GM18502 (cell line): ENCODE measurements around the gene HIP1.
"Not testable (repeated sequence)": the region's sequence is repeated elsewhere in the genome, so short reads cannot be mapped to it uniquely, and the experiment has no call there.

ENCODE experiments used
- ATAC-seq: cut with Tn5 transposase; IDR thresholded peaks from one replicate; pipeline ENCODE4 v1.9.1; 2021; ENCODE audit warnings: mild to moderate bottlenecking; ENCODE audit not compliant: unreplicated experiment, poor library complexity

The HIP1 gene

DNA sequence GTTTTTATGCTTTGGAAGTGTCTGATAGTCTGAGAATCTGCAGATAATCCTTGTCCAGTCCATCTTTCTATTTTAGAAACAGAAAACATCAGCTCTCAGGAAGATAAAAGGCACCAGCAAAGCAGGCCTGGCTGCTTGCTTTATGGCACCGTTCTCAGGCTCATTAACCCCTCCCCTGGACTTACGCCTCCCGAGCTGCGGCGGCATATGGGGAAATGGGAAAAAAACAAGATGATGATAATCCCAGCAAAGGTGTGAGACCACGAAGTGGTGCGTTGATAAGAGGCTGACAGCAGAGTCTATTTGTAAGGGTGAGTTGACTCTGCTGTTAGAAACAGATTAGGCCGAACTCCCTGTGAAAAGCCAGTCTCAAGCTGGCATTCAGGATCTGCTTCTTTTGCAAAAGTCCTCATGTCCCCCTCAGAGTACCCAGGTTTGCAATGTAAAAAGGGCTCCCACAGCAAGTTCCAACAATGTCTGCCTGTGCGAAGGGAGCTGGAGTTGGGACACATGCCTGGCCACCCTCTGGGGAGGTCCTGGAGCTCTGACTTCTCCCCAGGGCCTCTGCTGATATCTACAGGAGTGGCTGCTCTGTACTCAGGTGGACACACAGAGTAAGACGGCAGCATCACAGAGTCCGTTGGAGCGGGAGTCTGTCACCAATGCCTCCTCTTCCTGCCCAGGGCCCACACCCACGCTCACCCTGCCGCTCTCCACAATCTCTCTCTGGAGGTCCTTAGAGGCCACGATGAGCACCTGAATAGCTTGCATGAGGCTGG lies 192.3 kb downstream of the HIP1 start:
- no peak for ATAC-seq

DNA sequence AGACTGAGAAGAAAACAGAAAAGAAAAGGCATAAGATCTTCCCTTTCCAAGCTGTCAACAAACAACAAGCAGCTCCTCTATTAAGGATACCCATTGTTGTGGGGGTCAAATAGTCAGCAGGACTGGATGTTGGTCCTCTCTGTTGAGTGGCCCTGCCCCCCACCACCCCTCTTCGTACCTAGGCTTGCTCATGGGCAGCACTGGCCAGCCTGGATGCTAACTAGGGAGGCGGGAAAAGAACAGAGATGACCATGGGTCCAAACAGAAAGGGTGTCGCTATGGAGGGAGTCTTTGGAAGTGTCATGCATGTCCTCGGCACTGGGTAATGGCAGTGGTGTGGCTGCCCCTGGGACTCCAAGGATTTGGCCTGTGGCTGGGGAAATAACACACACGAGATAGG lies 201.0 kb downstream of the HIP1 start:
- no peak for ATAC-seq

DNA sequence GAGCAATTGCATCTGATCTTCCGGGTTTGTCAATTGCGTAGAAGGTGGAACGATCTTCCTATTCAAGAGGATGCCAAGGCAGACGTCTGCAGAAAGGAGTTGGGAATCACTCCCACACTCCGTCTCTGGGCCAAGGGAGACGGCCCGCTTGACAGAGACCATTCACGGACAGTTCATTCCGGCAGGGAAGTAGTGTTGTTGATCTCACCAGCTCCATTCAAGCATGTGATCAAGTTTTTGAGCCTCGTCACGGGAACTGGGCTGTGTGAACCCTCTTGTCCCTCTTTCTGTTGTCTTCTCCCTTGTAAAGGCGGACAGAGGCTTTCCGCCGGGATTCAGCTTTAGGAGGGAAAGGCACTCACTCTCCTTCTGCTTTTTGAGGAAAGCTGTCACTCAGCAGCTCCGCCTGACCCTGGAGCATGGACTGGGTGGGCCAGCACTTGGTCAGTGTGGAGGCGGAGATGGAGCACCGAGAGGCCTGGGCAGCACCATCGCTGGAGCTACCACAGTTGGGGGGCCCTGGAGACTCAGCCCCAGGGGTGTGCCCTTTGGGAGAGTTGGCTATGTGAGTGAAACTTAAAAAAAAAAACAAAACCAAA lies 201.7 kb downstream of the HIP1 start:
- ATAC-seq: no peak

DNA sequence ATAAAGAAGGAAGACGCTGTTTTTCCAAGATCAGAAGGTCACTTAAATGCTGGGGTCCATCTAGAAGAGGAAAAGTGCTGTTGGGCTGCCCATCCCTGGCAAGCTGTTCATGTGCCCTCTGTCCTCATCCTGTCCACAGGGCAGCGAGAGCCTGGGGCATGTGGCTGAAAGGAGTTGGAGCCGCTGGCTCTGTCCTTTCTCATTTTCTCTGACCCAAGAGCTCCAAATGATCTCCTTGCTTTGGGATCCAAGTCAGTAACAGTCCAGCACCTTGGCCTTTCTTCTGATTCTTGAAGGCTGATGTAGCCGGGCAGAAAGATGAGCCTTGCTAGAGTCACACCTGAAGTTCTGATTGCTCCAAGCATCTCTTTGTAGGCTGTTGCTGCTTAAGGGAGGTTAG lies 202.2 kb downstream of the HIP1 start:
- ATAC-seq: no peak

DNA sequence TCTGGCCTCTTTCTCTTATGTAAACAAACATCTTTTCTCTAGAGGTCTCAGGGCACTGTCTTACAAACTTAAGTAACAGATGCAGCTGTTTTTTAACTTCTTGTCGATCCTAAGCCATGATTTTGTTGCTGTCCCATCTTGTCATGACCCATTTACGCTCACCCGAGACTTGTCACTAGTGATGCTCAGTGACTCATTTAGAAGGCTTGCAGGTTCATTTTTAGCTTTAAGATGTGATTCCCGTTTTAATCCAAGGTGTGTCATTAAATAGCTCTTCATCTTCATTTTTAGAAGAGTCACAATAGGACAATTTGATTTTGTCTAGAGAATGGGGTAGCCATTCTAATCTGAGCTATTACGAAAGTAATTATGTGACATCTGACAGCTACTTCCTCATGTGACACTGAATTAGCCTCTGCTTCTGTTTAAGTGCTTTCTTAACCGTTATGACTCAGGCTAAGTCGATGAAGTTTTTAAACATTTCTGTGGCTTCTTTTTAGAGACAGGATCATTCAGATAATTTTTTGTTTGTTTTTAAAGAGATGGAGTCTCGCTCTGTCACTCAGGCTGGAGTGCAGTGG lies 203.9 kb downstream of the HIP1 start:
- peak; percentile 81 for ATAC-seq

DNA sequence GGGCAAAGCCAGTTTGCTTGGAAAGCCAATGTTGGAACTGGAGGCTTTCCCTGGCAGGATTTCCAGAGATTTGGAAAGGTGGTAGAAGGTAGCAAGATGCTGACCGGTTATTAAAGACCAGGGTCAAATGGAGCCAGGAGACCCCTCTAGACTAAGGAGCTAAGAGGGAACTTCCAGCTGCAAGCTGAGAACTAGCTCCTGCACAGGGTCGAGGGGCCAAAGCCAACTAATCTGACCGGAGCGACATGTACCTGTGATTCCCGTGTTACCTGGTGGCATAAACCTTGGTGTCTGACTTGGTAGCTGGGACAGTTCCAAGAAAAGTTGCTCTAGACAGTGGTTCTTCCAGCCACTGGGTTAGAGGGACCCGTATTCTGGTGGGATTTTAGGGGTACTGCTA lies 204.8 kb downstream of the HIP1 start:
- ATAC-seq: no peak

DNA sequence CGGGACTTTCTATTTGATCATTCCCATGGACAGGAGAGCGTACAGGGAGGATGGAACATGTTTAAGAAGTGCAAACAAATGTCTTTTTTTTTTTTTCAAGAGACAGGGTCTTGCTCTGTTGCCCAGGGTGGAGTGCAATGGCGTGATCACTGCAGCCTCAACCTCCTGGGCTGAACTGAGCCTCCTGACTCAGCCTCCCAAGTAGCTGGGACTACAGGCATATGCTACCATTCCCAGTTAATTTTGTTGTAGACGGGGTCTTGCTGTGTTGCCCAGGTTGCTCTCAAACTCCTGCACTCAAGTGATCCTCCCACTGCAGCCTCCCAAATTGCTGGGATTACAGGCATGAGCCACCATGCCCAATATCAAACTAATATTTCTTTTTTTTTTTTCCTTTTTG lies 206.1 kb downstream of the HIP1 start:
- no peak for ATAC-seq

DNA sequence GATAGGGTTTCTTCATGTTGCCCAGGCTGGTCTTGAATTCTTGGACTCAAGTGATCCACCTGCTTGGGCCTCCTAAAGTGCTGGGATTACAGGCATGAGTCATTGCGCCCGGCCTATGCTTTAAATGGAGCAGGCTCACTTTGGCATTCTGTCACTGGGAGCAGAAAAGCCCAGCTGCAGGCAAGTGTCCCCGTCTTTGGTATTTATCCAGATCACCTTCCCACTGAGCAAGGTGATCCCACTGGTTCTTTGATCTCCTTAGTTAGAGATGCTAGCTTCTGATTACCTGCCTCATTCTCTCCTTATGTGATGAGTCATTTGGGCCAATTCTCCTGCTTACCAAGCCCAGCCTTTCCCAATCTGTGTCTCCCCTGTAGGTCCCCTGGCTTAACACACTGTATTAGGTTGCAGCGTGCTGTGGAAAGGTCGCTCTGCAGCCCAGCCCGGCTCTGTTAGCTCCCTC lies 207.4 kb downstream of the HIP1 start:
- no peak for ATAC-seq

DNA sequence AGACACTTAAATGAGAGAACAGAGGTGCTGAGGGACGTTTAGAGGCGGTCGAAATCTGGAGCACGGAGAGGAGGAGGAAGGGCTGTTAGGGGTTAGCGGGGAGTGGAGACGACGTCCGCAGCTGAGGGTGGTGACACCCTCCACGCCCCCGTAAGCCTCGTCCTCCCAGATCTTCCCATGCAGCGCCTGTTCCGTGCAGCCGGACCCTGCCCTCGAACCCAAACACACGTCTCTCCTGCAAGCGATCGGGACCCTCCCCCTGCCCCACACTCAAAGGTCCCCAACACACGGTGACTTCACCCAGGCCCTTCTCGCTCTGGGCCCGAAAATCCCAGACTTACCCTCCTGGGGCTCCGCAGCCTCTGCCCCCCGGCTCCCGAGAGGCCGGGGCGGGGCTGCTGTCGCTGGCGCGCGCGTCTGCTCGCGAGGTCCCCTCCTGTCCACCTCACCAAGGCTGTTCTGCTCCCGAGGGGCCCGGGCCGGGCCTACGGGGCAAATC lies 211.5 kb downstream of the HIP1 start:
- ATAC-seq: not testable (repeated sequence)

DNA sequence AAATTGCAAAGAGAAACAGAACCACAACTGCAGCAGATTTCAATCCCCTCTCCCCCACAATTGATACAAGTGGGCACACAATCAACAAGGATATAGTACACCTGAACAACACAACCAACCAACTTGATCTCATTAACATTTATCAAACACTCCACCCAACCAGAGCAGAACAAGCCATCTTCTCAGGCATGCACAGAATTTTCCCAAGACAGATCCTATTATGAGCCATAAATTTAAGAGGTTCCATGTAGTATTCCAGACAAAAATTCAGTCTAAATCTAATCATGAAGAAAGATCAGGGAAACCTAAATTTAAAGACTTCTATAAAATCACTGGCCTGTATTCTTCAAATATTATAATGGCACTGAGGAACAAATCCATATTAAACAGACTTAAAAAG lies 217.0 kb downstream of the HIP1 start:
- not testable (repeated sequence) for ATAC-seq

DNA sequence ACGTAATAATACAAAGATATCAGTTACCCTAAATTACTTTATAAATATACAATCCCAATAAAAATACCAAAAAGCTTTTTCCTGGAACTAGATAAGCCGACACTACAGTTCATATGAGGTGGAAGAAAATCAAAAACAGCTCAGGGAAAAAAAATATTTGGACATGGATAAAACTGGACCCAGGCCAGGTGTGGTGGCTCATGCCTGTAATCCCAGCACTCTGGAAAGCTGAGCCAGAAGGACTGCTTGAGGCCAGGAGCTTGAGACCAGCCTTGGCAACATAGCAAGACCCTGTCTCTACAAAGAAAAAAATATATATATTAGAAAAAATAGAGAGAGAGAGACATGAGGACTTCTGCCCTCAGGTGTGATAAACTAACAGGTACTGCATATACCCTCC lies 219.9 kb downstream of the HIP1 start:
- ATAC-seq: not testable (repeated sequence)

DNA sequence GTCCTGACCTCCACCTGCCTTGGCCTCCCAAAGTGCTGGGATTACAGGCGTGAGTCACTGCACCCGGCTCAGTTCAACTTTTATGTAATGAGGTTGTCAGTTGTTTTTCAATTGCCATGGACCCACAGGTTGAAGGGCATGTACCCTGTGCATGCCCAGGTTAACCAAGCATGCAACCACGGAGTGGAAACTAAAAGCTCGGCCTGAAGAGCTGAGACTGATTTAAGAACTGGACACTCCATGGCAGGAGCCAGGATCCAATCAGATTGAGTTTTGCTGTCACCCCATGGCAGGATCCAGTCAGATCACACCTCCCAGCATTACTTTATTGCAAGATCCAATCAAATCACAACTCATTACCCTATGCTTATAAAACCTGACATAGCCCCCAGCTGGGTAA lies 229.7 kb downstream of the HIP1 start:
- ATAC-seq: not testable (repeated sequence)

DNA sequence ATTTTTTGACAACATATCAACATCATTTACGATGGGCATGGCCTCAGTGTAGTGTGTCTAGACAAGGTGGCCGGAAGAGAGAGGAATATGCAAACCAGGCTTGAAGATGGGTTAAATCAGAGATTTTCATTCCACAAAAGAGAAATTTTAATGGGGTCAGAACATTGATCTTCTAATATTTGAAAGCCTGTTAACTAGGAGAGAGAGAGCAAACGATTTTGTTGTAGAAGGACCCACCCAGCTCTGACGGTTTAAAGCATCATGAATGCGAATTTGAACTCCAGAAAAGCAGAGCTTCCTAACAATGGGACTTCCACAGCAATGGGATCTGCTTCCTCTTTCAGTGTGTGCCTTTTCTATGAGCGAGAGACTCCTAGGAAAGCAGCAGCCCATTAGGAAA lies 246.7 kb downstream of the HIP1 start, which contains the start of gene SPDYE5:
Gene SPDYE5, plus strand, starts transcription at position 301 of the 400 bp plus-strand sequence. CDS start 1,728 bp downstream, outside the sequence.
- ATAC-seq: not testable (repeated sequence)

DNA sequence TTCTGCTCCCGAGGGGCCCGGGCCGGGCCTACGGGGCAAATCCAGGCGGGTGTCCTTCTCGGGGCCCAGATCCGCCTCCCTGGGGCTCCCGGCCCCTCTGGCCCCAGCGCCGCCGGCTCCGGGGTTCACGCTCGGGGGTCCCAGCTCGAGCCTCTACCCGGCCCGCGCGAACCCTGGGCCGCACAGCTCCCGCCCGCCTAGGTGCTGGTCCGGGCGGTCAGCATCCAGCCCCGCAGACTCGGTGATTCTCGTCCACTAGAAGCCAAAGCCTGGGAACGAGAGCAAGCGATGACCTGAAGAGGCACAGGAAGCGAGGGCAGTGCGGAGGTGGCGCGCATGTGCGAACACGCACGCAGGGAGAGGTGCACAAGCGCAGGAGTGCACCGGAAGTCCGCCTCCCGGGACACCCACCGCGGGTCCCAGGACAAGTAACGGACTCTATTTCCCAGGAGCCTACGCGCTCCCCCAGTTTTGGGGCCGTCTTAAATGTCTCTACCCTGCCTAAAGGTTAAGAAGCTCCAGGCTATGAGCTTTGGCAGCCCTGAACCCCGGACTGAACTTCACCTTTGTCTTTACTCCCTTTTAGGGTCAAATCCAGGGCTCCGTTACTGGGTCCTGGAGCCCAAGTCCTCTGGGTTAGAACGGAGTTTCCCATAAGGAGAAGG lies 252.6 kb downstream of the HIP1 start, which contains the start of gene POM121C:
Gene POM121C, minus strand, starts transcription at position 321 of the 665 bp plus-strand sequence. CDS start 44,803 bp downstream, outside the sequence.
- ATAC-seq: peak; percentile 99

DNA sequence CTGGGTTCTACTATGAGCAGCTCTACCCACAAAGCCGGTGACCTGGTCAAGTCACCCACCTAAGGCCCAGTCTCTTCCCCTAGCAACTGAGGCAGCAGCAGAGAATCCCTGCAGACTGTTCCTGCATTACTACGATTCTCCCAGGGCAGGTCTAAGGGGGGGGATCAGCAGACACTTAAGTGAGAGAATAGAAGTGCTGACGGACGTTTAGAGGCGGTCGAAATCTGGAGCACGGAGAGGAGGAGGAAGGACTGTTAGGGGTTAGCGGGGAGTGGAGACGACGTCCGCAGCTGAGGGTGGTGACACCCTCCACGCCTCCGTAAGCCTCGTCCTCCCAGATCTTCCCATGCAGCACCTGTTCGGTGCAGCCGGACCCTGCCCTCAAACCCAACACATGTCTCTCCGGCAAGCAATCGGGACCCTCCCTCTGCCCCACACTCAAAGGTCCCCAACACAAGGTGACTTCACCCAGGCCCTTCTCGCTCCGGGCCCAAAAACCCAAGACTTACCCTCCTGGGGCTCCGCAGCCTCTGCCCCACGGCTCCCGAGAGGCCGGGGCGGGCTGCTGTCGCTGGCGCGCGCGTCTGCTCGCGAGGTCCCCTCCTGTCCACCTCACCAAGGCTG lies 253.3 kb downstream of the HIP1 start:
- not testable (repeated sequence) for ATAC-seq
